OCI-LY1 (cell line): ENCODE data around the gene KAT7.
A peak's percentile ranks its signal among the peaks of the same experiment; 100 is the strongest.

Source experiments
- H2AFZ ChIP-seq: fragments of 200-600 bp; sonication (generic), shearing (Covaris generic); 2 replicates; pipeline ENCODE4 v1.6.0; 2014; ENCODE audit warnings: antibody characterized with exemption, mild to moderate bottlenecking, low read length
- H3F3A ChIP-seq: fragments of 200-600 bp; sonication (generic), shearing (Covaris generic); 2 replicates; pipeline ENCODE4 v1.6.0; 2014; ENCODE audit warnings: mild to moderate bottlenecking, antibody characterized with exemption, low read length, moderate library complexity; ENCODE audit not compliant: insufficient read depth
- H3K27ac ChIP-seq: fragments of 200-600 bp; sonication (generic); 2 replicates; pipeline ENCODE4 v1.5.1; 2014; ENCODE audit warnings: low read length, mixed run types, mild to moderate bottlenecking, low read depth; ENCODE audit not compliant: poor library complexity, severe bottlenecking
- H3K27me3 ChIP-seq: fragments of 200-600 bp; sonication (generic); 2 replicates; pipeline ENCODE4 v1.6.0; 2014; ENCODE audit warnings: antibody characterized with exemption, mild to moderate bottlenecking, low read length, moderate library complexity; ENCODE audit not compliant: insufficient read depth
- H3K36me3 ChIP-seq: fragments of 200-600 bp; sonication (generic); 2 replicates; pipeline ENCODE4 v1.6.1; 2014; ENCODE audit warnings: mild to moderate bottlenecking, antibody characterized with exemption, low read length, moderate library complexity, mixed read lengths; ENCODE audit not compliant: insufficient read depth
- H3K4me1 ChIP-seq: fragments of 200-600 bp; sonication (generic); 2 replicates; pipeline ENCODE4 v1.5.1; 2014; ENCODE audit warnings: mild to moderate bottlenecking, low read length, moderate library complexity; ENCODE audit not compliant: insufficient read depth, severe bottlenecking
- H3K4me2 ChIP-seq: fragments of 200-600 bp; sonication (generic), shearing (Covaris generic); 2 replicates; pipeline ENCODE4 v1.6.1; 2014; ENCODE audit warnings: low read length
- H3K4me3 ChIP-seq: fragments of 200-600 bp; sonication (generic); 2 replicates; pipeline ENCODE4 v1.5.1; 2014; ENCODE audit warnings: low read length, low read depth, mild to moderate bottlenecking, mixed read lengths; ENCODE audit not compliant: poor library complexity, severe bottlenecking
- H3K79me2 ChIP-seq: fragments of 200-600 bp; shearing (Covaris generic); 2 replicates; pipeline ENCODE4 v1.6.1; 2016; ENCODE audit warnings: mixed run types, low read length, mixed read lengths; ENCODE audit not compliant: insufficient read depth
- H3K9ac ChIP-seq: fragments of 200-600 bp; sonication (generic), shearing (Covaris generic); 2 replicates; pipeline ENCODE4 v1.6.1; 2014; ENCODE audit warnings: mild to moderate bottlenecking, low read length, mixed read lengths
- H3K9me2 ChIP-seq: fragments of 200-600 bp; sonication (generic), shearing (Covaris generic); 2 replicates; pipeline ENCODE4 v1.6.1; 2014; ENCODE audit warnings: low read depth, mild to moderate bottlenecking, low read length, mixed read lengths
- H3K9me3 ChIP-seq: fragments of 200-600 bp; shearing (Covaris generic); 2 replicates; pipeline ENCODE4 v1.6.1; 2014; ENCODE audit warnings: low read length, mixed read lengths
- H4K20me1 ChIP-seq: fragments of 200-600 bp; sonication (generic), shearing (Covaris generic); 2 replicates; pipeline ENCODE4 v1.6.0; 2016; ENCODE audit warnings: mild to moderate bottlenecking, low read length; ENCODE audit not compliant: insufficient read depth
- CTCF ChIP-seq: fragments of 200-600 bp; sonication (generic), shearing (Covaris generic); IDR thresholded peaks from 2 replicates; pipeline ENCODE4 v1.5.1; 2017; ENCODE audit warnings: mild to moderate bottlenecking, antibody characterized with exemption, low read length, moderate library complexity, mixed read lengths
- EZH2 ChIP-seq: fragments of 200-600 bp; sonication (generic), shearing (Covaris generic); IDR thresholded peaks from 2 replicates; pipeline ENCODE4 v1.8.0; 2017; ENCODE audit warnings: borderline replicate concordance, mixed run types, mild to moderate bottlenecking, antibody characterized with exemption, low read length, moderate library complexity, mixed read lengths

The KAT7 gene

GRCh38 chr17:49841548-49841947 is 53.1 kb downstream of the KAT7 start:
- Histone ChIP-seq H3K9me2 (no peaks in the 10 kb centered on the region), H3K9ac (no peak overlapping the region), H3F3A (no peaks in the 10 kb centered on the region), H3K9me3 (no peaks in the 10 kb centered on the region), H3K27me3 (no peaks in the 10 kb centered on the region), H3K4me2 (no peak overlapping the region), H3K27ac (no peak overlapping the region), H3K4me3 (no peak overlapping the region), H3K4me1 (no peaks in the 10 kb centered on the region), H4K20me1 (no peaks in the 10 kb centered on the region), H3K36me3 (no peaks in the 10 kb centered on the region), H2AFZ (no peak overlapping the region), H3K79me2 (no peaks in the 10 kb centered on the region)
- TF ChIP-seq CTCF (peak; percentile 23; the same call in 1 of the 2 replicates), EZH2 (no peak)

GRCh38 chr17:49842371-49842770 is 53.9 kb downstream of the KAT7 start:
- H3K27me3 ChIP-seq = no peaks in the 10 kb centered on the region
- no peak overlapping the region for H2AFZ ChIP-seq
- H4K20me1 ChIP-seq = no peaks in the 10 kb centered on the region
- no peak overlapping the region for H3K4me2 ChIP-seq
- no peaks in the 10 kb centered on the region for H3F3A ChIP-seq
- H3K27ac ChIP-seq = no peak overlapping the region
- no peaks in the 10 kb centered on the region for H3K36me3 ChIP-seq
- TF ChIP-seq CTCF (no peak), EZH2 (no peak)
- H3K9ac ChIP-seq = no peak overlapping the region
- no peaks in the 10 kb centered on the region for H3K9me2 ChIP-seq
- no peaks in the 10 kb centered on the region for H3K79me2 ChIP-seq
- no peaks in the 10 kb centered on the region for H3K4me1 ChIP-seq
- no peak overlapping the region for H3K4me3 ChIP-seq
- H3K9me3 ChIP-seq = no peaks in the 10 kb centered on the region

- Histone ChIP-seq H2AFZ (no peak overlapping the region), H3K4me1 (no peaks in the 10 kb centered on the region), H3K27ac (no peak overlapping the region), H3K27me3 (no peaks in the 10 kb centered on the region), H3F3A (no peaks in the 10 kb centered on the region), H3K9ac (no peak overlapping the region), H3K4me3 (no peak overlapping the region), H3K9me2 (no peaks in the 10 kb centered on the region), H3K9me3 (no peaks in the 10 kb centered on the region), H3K79me2 (no peaks in the 10 kb centered on the region), H3K36me3 (no peaks in the 10 kb centered on the region), H4K20me1 (no peaks in the 10 kb centered on the region), H3K4me2 (no peak overlapping the region)
- TF ChIP-seq EZH2 = no peak
- no peak for TF ChIP-seq CTCF
These were observed 54.4 kb downstream of the KAT7 start for GRCh38 chr17:49842846-49843245.
